ENCODE data around the gene SPRR5.

The SPRR5 gene

GRCh38 chr1:152983234-152983633 is 36.2 kb downstream of the SPRR5 start:
- no peak for DNase-seq (ENCODE audit: low read depth)

- DNase-seq (ENCODE audit: low read depth), result no peak
Observed at GRCh38 chr1:152983743-152984142, 36.7 kb downstream of the SPRR5 start, which contains the start of gene SPRR1A. Gene SPRR1A (plus strand): TSS chr1:152984081. CDS start chr1:152985231, 1,150 bp downstream.

GRCh38 chr1:152986578-152986977 is 39.6 kb downstream of the SPRR5 start:
- no peak for DNase-seq (ENCODE audit: low read depth)

GRCh38 chr1:152993186-152993585 is 46.2 kb downstream of the SPRR5 start:
- no peak for DNase-seq (ENCODE audit: low read depth)

GRCh38 chr1:152995842-152996241 is 48.8 kb downstream of the SPRR5 start:
- no peak for DNase-seq (ENCODE audit: low read depth)

- no peak for DNase-seq (ENCODE audit: low read depth)
Observed at GRCh38 chr1:152996633-152997400, 49.8 kb downstream of the SPRR5 start.

- DNase-seq (ENCODE audit: low read depth), result no peak
Observed at GRCh38 chr1:152997901-152998300, 50.9 kb downstream of the SPRR5 start.

GRCh38 chr1:152998476-152998875 is 51.5 kb downstream of the SPRR5 start:
- no peak for DNase-seq (ENCODE audit: low read depth)

All from T-helper 22 cell (primary cell).